C4-2B (cell line): ENCODE data around the gene TMC4.

ENCODE experiments used
- H3K27ac ChIP-seq: fragments of 450-650 bp; 2 replicates; pipeline ENCODE4 v1.5.1; 2017
- ZFX ChIP-seq: fragments of 450-650 bp; IDR thresholded peaks from 2 replicates; pipeline ENCODE4 v1.6.1; 2017
- TF ChIP-seq, protein P1 (sequence below): fragments of 450-650 bp; conservative IDR thresholded peaks from 2 replicates; pipeline ENCODE4 v1.5.1; 2017; ENCODE audit warnings: mild to moderate bottlenecking

The TMC4 gene

DNA sequence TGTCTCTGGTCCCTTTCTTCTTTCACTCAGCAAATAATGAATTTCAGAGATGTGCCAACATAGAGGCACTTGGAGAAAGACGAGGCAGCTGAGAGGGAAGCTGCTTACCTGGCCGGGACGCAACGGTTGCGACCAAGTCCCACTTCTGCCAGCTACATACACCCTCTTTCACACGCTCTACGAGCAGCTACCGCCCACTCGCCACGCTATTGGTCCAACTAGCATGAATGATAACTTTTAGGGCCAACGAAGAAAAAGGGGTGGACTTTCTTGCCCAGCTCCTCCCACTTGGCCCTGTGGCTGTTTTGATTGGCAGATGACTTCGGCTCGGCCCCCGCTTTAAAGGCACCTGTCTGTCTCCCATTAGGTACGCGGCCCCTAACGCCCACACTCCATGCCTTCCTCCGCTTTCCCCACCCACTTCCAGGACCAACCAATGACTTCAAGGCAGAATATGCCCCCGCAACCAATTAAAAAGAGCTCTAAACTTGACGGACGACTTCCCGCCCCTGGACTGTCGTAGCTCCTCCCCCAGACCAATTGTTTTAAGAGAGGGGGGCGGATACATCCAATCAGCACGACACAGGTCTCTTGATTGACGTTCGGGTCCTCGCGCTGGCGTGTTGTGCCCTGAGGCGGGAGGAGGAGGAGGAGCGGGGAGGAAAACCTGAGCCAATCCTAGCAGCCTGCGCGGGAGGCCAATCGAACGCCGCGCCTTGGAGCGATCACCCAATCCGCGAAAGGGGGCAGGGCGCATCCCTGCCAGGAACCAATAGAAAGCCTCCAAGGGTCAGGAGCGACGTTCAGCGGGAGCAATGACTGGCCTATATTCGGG is 35.9 kb downstream of the TMC4 start:
- TF ChIP-seq, protein P1, sequence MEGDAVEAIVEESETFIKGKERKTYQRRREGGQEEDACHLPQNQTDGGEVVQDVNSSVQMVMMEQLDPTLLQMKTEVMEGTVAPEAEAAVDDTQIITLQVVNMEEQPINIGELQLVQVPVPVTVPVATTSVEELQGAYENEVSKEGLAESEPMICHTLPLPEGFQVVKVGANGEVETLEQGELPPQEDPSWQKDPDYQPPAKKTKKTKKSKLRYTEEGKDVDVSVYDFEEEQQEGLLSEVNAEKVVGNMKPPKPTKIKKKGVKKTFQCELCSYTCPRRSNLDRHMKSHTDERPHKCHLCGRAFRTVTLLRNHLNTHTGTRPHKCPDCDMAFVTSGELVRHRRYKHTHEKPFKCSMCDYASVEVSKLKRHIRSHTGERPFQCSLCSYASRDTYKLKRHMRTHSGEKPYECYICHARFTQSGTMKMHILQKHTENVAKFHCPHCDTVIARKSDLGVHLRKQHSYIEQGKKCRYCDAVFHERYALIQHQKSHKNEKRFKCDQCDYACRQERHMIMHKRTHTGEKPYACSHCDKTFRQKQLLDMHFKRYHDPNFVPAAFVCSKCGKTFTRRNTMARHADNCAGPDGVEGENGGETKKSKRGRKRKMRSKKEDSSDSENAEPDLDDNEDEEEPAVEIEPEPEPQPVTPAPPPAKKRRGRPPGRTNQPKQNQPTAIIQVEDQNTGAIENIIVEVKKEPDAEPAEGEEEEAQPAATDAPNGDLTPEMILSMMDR, result no peak
- no peak for TF ChIP-seq ZFX
- H3K27ac ChIP-seq, result peak overlapping the region; percentile 97

DNA sequence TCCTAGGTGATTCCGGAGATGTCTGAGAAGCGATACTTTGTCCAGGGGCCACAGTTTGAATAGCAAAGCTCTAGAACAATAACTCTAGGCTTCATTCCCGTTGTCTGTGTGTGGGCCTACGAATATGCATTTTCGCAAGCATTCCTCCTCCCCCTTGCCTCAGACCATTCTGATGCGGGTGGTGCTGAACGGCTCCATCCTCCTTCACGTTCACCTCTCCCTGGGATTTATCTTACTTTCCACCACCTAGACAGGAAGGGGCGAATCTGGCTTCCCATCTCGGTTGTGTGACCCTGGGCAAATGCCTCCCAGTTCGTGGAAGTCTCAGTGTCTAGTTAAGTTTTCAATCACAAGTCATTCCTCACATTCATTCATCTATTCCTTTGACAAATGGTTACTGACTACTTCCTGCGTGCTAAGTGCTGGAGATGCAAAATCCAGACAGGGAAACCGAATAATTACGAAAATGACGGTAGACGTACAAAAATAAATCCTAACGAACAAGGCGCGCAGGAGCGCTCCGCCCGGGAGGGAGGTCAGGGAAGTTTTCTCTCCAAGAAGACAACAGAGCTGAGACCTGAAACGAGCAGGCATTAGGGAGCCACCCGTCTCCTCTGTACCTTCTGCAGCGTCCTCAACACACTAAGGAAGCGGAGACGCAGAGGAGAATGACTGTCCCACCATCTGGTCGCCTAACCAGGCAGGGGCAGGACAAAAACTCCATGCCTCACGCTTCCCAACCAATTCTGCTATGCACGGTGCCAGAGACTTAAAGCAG is 36.7 kb downstream of the TMC4 start:
- H3K27ac ChIP-seq, result peak overlapping the region; percentile 74
- TF ChIP-seq ZFX, result no peak
- TF ChIP-seq, protein P1, result no peak

- H3K27ac ChIP-seq, result no peak overlapping the region
- TF ChIP-seq, protein P1, result no peak
- no peak for TF ChIP-seq ZFX
Measured at GRCh38 chr19:54133957-54134590, 38.9 kb downstream of the TMC4 start.

GRCh38 chr19:54133312-54133956 is 39.5 kb downstream of the TMC4 start:
- H3K27ac ChIP-seq, result no peak overlapping the region

GRCh38 chr19:54129617-54129996 is 43.4 kb downstream of the TMC4 start:
- H3K27ac ChIP-seq, result no peak overlapping the region
- TF ChIP-seq, protein P1, result no peak
- TF ChIP-seq ZFX, result no peak

More at GRCh38 chr19:54133312-54133956, 39.5 kb downstream of the TMC4 start:
- no peak for TF ChIP-seq ZFX
- TF ChIP-seq, protein P1, result no peak

DNA sequence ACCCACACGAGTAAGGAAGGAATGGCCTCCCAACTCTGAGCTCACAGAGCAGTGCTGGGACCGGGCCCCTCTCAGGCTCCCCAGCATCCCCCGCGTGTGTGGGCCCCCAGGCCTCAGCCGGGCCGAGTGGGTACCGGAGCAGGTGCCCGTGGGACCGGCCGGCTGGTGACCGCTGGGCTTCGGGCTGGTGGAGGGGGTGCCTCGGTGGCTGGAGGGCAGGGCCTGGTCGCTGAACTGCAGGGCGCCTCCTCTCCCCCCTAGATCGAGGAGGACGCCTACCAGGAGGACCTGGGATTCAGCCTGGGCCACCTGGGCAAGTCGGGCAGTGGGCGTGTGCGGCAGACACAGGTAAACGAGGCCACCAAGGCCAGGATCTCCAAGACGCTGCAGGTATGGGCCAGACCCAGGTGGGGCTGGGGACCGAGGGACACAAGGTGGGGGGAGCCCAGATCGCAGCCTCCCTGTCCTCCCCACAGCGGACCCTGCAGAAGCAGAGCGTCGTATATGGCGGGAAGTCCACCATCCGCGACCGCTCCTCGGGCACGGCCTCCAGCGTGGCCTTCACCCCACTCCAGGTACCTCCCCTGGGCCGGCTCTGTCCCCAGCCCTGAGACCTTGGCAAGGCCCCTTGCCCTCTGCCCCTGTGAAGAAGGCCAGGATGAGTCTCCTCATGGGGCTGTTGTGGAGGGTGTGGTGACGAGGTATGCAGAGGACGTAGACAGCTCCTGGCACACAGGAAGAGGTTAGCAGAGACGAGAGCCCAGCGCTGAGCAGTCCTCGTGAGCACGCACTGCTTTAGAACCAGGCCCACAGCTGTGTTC is 44.0 kb downstream of the TMC4 start:
- no peak overlapping the region for H3K27ac ChIP-seq
- no peak for TF ChIP-seq ZFX
- TF ChIP-seq, protein P1, result no peak
